ENCODE results near the gene SH3BP1. TPM values are rescaled to one million over a fixed set of nuclear protein-coding genes. Genes with fewer than 3 reads are reported as not detected.

SH3BP1 gene
- polyA plus RNA-seq, 3 donors = 2.3 to 8.2 (median 6.6) TPM

GRCh38 chr22:37629928-37630327 is 9.5 kb upstream of the SH3BP1 start:
- WGBS, 3 donors = 87 to 90% (median 89%) methylated on average over 10 of the region's 10 CpGs
- H3K27ac ChIP-seq (ENCODE audit: low read depth, low read length) = no peak overlapping the region

GRCh38 chr22:37630839-37631435 is 8.5 kb upstream of the SH3BP1 start:
- no peak overlapping the region for H3K27ac ChIP-seq (ENCODE audit: low read depth, low read length)
- 88 to 94% (median 90%) methylated on average over 9 of the region's 9 CpGs for WGBS, 3 donors

- WGBS, 3 donors = 83 to 87% (median 84%) methylated on average over 19 of the region's 19 CpGs
Observed at GRCh38 chr22:37631448-37632173, 7.9 kb upstream of the SH3BP1 start.

GRCh38 chr22:37632174-37633088 is 7.0 kb upstream of the SH3BP1 start:
- no peak overlapping the region for H3K27ac ChIP-seq (ENCODE audit: low read depth, low read length)
- WGBS, 3 donors = 67 to 87% (median 70%) methylated on average over 14 of the region's 14 CpGs

More at GRCh38 chr22:37631448-37632173, 7.9 kb upstream of the SH3BP1 start:
- no peak overlapping the region for H3K27ac ChIP-seq (ENCODE audit: low read depth, low read length)

- 23 to 69% (median 25%) methylated on average over 11 of the region's 11 CpGs for WGBS, 3 donors
- H3K27ac ChIP-seq (ENCODE audit: low read depth, low read length) = no peak overlapping the region
Observed at GRCh38 chr22:37633089-37633624, 6.3 kb upstream of the SH3BP1 start.

GRCh38 chr22:37633625-37634416 is 5.6 kb upstream of the SH3BP1 start:
- WGBS, 3 donors = 3 to 34% (median 4%) methylated on average over 23 to 24 of the region's 24 CpGs

GRCh38 chr22:37634417-37634924 is 5.0 kb upstream of the SH3BP1 start:
- no peak overlapping the region for H3K27ac ChIP-seq (ENCODE audit: low read depth, low read length)
- 18 to 56% (median 24%) methylated on average over 8 of the region's 8 CpGs for WGBS, 3 donors

More at GRCh38 chr22:37633625-37634416, 5.6 kb upstream of the SH3BP1 start:
- H3K27ac ChIP-seq (ENCODE audit: low read depth, low read length) = no peak overlapping the region

- H3K27ac ChIP-seq (ENCODE audit: low read depth, low read length) = no peak overlapping the region
- WGBS, 3 donors = 78 to 92% (median 82%) methylated on average over 7 of the region's 7 CpGs
Observed at GRCh38 chr22:37635157-37635556, 4.3 kb upstream of the SH3BP1 start.

DNA sequence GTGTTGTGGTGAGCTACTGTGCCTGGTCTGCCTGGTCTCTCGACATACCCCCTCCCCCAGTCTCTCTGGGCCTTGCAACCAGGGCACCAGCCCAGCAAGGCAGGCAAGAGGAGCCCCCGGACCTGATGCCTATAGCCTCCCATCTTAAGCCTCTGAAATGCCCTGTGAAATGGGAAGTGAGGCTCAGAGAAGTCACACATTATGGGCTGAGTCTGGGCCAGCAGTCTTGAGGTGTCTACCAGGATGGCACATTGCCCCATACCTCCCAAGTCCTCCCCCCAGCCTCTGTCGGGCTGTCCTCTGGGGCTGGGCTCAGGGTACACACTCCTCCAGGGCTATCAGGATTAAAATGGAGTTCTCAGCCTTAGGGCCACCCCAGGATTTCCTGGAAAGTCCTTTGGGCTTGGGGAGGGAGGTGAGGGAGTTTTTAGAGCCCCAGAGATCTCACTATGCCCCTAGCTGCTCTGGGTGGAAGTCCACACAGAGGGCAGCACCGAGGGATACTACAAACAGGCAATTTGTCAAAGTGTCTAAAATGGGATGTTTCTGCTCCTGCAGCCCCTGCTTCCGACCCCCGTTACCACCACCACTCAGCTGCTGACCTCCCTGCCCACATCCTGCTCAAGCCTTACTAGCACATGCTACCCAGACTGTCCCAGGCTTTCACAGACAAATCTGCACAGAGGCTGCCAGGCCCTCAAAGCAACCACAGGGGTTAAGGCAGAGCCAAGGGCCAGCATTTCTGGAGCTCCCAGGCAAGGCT is 3.1 kb upstream of the SH3BP1 start:
- WGBS, 3 donors = 44 to 55% (median 48%) methylated on average over 6 of the region's 6 CpGs
- no peak overlapping the region for H3K27ac ChIP-seq (ENCODE audit: low read depth, low read length)

GRCh38 chr22:37636949-37637273 is 2.6 kb upstream of the SH3BP1 start:
- 60 to 71% (median 66%) methylated on average over 3 of the region's 3 CpGs for WGBS, 3 donors
- H3K27ac ChIP-seq (ENCODE audit: low read depth, low read length) = no peak overlapping the region

GRCh38 chr22:37638391-37639069 is 939 bp upstream of the SH3BP1 start:
- no peak overlapping the region for H3K27ac ChIP-seq (ENCODE audit: low read depth, low read length)

DNA sequence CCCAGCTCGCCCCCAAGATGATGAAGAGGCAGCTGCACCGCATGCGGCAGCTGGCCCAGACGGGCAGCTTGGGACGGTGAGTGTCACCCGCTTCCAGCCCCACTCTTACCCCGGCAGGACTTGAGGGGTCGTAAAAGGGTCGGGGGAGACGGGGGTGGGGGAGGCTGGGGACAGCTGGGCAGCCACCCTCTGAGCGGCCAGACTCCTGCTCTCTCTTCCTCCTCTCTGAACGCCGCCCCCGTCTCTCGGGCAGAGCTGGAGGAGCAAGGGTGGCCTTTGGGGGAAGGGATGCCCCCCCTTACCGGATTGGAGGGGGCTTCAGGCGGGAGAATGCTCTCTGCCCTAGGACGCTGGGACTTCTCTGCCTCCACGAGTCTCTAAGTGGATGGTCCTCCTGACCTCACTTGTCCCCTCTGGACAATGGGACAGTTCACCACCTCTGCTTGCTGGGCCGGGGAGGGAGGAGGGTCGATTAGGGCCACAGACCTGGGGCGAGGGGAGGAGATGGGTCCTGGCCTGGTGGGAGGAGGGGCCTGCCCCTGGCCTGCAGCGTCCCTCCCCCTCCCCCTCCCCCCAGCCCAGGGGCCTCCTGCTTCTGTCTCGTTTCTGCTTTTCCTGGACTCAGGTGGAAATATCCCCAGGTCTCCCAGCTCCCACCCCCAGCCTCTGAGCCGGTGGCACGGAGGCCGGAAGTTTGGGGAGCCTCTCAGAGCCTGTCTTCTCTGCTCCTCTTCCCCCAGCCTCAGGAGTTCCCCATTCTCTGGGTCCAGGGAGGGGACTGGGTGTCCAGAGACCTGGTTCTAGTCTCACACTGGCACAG is 512 bp downstream of the SH3BP1 start:
- 6 to 9% (median 6%) methylated on average over 22 to 27 of the region's 27 CpGs for WGBS, 3 donors
- H3K27ac ChIP-seq (ENCODE audit: low read depth, low read length) = no peak overlapping the region

More at GRCh38 chr22:37638391-37639069, 939 bp upstream of the SH3BP1 start:
- WGBS, 3 donors = 47 to 72% (median 48%) methylated on average over 11 of the region's 11 CpGs

DNA sequence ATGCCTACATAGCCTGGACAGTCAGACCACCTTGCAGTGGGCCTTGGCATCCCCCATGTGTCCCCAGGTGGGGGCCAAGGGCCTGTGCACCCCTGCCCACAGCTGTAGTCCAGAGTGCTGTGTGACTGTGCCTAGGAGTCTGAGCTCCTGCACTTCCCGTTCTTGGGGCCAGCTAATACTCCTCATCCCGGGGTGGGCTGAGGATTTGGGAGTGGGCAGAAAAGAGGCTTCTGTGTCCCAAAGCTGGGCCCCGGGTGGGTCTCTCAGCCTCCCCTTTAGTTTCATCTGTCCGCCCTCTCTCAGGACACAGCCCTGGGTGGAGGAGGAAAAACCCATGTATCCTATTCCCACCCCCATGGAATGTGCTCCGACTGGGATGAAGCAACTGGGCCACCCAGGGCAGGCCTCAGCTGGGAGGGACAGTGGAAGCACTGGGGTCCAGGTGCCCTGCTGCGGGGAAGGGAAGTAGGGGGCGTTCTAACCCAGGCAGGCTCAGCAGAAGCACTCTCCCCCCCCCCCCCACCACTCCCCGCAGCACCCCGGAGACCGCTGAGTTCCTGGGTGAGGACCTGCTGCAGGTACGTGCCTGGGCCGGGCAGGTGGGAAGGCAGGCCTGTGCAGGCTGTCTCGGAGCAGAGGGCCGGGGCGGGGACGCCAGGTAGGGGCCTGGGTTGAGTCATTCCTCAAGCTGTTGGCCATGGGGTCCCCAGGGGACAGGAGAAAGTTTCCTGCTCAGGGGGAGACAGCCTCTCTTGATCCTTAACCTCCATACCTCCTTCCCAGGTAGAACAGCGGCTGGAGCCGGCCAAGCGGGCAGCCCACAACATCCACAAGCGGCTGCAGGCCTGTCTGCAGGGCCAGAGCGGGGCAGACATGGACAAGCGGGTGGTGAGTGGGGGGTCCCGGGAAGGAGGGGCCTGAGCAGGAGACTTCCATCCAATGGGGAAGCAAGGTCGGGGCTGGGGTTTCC is 1.4 kb downstream of the SH3BP1 start:
- 68 to 77% (median 71%) methylated on average over 18 to 24 of the region's 24 CpGs for WGBS, 3 donors
- no peak overlapping the region for H3K27ac ChIP-seq (ENCODE audit: low read depth, low read length)

DNA sequence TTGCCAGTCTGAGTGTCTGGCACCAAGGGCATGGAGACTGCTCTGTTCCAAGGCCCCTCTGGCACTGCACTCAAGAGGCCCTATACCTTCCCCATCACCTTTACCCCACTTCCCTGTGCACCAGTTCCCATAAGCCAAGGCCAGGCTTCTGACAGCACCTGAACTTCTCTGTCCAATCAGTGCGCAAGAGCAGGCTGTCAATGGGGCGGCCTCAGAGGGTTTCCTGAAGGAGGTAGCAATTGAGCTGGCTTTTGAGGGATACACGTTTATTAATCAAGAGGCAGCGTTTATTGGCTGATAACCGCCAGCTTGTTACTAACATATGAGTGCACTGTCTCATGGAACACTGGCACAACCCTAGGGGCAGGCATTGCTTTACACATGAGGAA is 2.1 kb downstream of the SH3BP1 start:
- no peak overlapping the region for H3K27ac ChIP-seq (ENCODE audit: low read depth, low read length)
- WGBS, 3 donors = 66 to 94% (median 94%) methylated on average over 5 of the region's 5 CpGs
